Motor neuron (in vitro differentiated cells): Measurements from ENCODE around the gene LCA5. TPM values are rescaled to one million over a fixed set of nuclear protein-coding genes. Genes with fewer than 3 reads are reported as not detected.
"Not testable (repeated sequence)": the region's sequence is repeated elsewhere in the genome, so short reads cannot be mapped to it uniquely, and the experiment has no call there.

Experiments used
- ATAC-seq, 8 experiments: fragments of 200-7000 bp; cut with Tn5 transposase; replicated peaks in 6 of 8; 2 replicates each; pipeline ENCODE4 v1.8.0; 2021; ENCODE audit warnings: mild to moderate bottlenecking in 8 of 8, moderate library complexity in 8 of 8
- H3K27ac ChIP-seq, 2 donors: fragments of 250-450 bp; sonication (Bioruptor Pico); 2 replicates each; pipeline ENCODE4 v1.9.0; 2021; ENCODE audit warnings: antibody characterized with exemption in 2 of 2, mild to moderate bottlenecking in 2 of 2, moderate library complexity in 1 of 2
- H3K4me1 ChIP-seq, 2 donors: fragments of 250-450 bp; sonication (Bioruptor Pico); replicated peaks in 1 of 2; 2 replicates each; pipeline ENCODE4 v1.6.1; 2021; ENCODE audit warnings: antibody characterized with exemption in 2 of 2, mild to moderate bottlenecking in 2 of 2, moderate library complexity in 1 of 2
- H3K4me3 ChIP-seq, 5 donors: fragments of 250-450 bp; sonication (Bioruptor Pico); 2 replicates each; pipeline ENCODE4 v1.9.0; 2021; ENCODE audit warnings: antibody characterized with exemption in 5 of 5, mild to moderate bottlenecking in 5 of 5, moderate library complexity in 4 of 5
- WGBS, 10 experiments: fragments of 450-650 bp; shearing (Covaris generic); methylation state at CpG; one replicate each; pipeline ENCODE4 v1.0.0; 2022; 5-methylcytosine and 5-hydroxymethylcytosine counted together
- in situ Hi-C, 9 experiments: fragments of 400-800 bp; cut with MboI; loops; one replicate each; pipeline ENCODE4 v1.15.0; 2021; ENCODE audit warnings: low sequenced_read_pairs in 9 of 9, low pct_unique_long_range_greater_than_20kb in 2 of 9; ENCODE audit not compliant: unreplicated experiment in 9 of 9
- total RNA-seq, 8 experiments: library from RNA; unstranded; fragments of 300-600 nt; gene quantifications; 2 replicates each; pipeline versions ENCODE4 v1.2.3 to v1.2.4, GENCODE V29; 2022

The LCA5 gene
- total RNA-seq, 8 experiments from 2014 or later = 3.8 to 24.0 (median 9.7) TPM

DNA sequence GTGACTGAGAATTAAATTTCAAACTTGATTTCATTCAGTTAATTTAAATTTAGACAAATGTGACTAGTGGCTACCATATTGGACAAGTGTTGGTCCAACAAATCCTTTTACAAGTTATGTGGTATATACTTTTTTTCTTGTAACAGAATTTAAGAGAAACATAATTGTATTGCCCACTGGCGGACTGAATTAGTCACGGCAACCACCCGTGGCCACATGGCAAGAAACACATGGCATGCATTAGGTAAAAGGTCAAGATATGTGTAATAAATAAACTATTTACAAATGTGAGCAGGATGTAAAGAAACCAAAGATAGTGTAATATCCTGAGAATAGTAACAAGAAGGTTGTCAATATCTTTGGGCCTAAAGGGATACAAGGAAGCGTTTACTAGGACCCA is 91.2 kb downstream of the LCA5 start:
- WGBS, 10 experiments = 42 to 100% (median 80%) methylated on average over 3 to 4 of the region's 4 CpGs; no CpG with 5 or more reads in 2 of the 10 experiments
- no peaks in the 10 kb centered on the region for H3K4me1 ChIP-seq
- no peak for ATAC-seq
- in situ Hi-C loops = no loop called here
- H3K4me3 ChIP-seq = no peak overlapping the region
- H3K27ac ChIP-seq = no peak overlapping the region

DNA sequence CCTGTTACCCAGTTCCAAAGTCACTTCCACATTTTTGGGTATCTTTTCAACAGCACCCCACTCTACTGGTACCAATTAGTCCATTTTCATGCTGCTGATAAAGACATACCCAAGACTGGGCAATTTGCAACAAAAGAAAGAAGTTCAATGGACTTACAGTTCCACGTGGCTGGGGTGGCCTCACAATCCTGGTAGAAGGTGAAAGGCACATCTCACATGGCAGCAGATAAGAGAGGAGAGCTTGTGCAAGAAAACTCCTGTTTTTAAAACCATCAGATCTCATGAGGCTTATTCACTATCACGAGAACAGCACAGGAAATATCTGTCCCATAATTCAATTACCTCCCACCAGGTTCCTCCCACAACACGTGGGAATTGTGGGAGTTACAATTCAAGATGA is 93.4 kb downstream of the LCA5 start:
- ATAC-seq, H3K4me3 ChIP-seq, H3K27ac ChIP-seq, H3K4me1 ChIP-seq, in situ Hi-C loops: not testable (repeated sequence)
- 33 to 100% (median 43%) methylated on average over 1 to 2 of the region's 3 CpGs; no CpG with 5 or more reads in 5 of the 10 experiments for WGBS, 10 experiments

DNA sequence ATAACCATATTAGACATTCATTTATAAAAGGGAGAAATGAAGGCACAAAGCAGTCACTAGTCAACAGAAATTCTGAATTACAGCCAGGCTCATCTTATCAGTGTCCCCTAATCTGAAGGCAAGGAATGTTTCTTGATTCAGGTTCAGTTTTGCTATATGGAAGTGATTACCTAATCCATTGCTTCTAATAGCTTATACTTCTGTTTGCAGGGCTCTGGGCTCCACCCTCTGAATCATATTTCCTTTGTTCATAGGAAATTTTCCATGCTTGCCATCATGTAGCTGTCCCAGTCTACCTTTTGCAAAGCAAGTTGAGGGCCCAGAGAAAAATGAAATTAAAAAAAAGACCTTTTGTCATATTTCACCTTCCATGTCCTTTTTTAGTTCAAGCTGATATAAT is 96.0 kb downstream of the LCA5 start:
- Histone ChIP-seq H3K4me1 (no peaks in the 10 kb centered on the region), H3K4me3 (no peak overlapping the region), H3K27ac (no peak overlapping the region)
- peak in 3 of 8 experiments; percentile 7 to 21 (median 20) for ATAC-seq
- in situ Hi-C loops = no loop called here

DNA sequence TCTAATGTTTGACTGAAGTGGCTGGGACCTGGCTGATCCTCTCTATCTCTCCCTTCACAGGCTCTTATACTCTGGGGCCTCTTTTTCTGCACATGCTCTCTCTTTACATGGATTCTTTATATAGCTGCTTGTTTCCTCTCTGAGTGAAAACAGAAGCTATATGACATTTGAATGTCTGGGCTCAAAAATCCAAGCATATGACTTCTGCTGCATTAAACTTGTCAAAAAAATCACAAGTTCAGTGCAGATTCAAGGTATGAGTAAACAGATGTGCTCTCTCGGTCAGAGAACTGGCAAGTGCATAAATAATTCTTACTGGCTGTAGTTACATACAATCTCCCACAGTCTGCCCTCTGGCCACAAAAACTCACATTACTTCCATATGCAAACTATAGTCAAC is 96.6 kb downstream of the LCA5 start:
- WGBS, 10 experiments = 0 to 83% (median 0%) methylated on average over 1 of the region's 1 CpG; no CpG with 5 or more reads in 5 of the 10 experiments
- Histone ChIP-seq H3K4me1 (no peaks in the 10 kb centered on the region), H3K27ac (no peak overlapping the region), H3K4me3 (no peak overlapping the region)
- peak in 4 of 8 experiments; percentile 21 to 90 (median 64) for ATAC-seq
- in situ Hi-C loops = no loop called here

DNA sequence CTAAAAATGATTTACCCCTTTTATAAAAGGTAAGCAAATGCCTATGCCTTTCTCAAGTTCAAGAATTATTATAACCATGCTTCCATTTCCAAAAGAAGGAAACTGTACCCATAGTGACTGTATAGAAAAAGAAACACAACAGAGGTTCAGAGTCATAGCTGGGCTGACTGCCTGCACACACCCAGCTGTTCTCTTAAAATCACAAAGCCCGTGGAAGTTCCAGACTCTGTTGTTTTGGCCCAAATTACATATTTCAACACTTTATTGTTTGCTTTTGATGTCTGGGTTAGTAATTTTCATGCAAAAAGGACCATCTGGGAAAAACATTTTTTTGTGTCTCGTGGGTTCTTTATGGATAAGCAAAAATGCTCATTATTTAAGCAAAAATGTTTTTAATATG is 99.2 kb downstream of the LCA5 start:
- no peaks in the 10 kb centered on the region for H3K4me1 ChIP-seq
- no peak overlapping the region for H3K27ac ChIP-seq
- ATAC-seq = peak in 3 of 8 experiments; percentile 69 to 78 (median 70)
- whole genome bisulfite sequencing, 10 experiments = 0 to 83% (median 64%) methylated on average over 1 to 2 of the region's 2 CpGs
- H3K4me3 ChIP-seq = no peak overlapping the region
- in situ Hi-C loops = no loop called here

DNA sequence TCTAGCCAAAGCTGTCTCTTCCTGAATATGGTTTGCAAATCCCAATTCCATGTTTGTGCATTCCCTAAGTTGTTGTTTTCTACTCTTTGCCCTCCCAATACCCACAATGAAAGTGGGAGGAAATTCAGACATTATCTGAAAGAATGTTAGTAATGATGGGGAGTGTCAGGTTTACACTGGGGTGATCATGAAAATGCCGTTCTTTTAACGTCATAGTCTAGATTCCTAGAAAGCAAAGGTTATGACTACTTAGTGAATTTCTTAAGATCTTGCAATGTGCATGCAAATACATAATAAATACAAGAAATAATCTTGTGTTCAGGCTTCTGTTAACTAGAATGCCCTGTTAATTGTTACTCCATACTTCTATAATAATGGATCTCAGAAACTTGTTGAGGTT is 101.0 kb downstream of the LCA5 start:
- in situ Hi-C loops = no loop called here
- Histone ChIP-seq H3K4me1 (peaks cover 2 to 7% of the 10 kb centered on the region in 2 donors), H3K4me3 (no peak overlapping the region), H3K27ac (no peak overlapping the region)
- ATAC-seq = peak in 2 of 8 experiments; percentile 40 to 50
- 0 to 100% (median 93%) methylated on average over 1 to 2 of the region's 2 CpGs; no CpG with 5 or more reads in 1 of the 10 experiments for WGBS, 10 experiments

DNA sequence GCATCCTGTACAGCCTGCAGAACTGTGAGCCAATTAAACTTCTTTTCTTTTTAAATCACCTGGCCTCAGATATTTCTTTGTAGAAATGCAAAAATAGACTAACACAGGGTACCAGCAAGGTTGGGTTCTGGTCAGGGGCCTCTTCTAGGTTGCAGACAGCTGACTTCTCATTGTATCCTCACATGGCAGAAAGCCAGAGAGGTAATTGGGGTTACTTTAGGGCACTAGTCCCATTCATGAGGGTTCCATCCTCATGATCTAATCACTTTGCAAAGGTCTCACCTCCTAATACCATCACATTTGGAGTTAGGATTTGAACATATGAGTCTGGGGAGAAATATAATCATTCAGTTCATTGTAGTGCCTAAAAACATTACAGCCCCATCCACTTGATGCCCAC is 101.5 kb downstream of the LCA5 start:
- no peak for ATAC-seq
- Histone ChIP-seq H3K27ac (no peak overlapping the region), H3K4me1 (peaks cover 2 to 7% of the 10 kb centered on the region in 2 donors), H3K4me3 (no peak overlapping the region)
- in situ Hi-C loops = no loop called here

Other genes with a start within 250 kb of the LCA5 start
- gene SH3BGRL2, start 93.9 kb upstream of the LCA5 start, total RNA-seq = 10 to 100 TPM in 5 of 8 experiments, 1 to 10 TPM in 3; 4.1 to 44.6 (median 17.8) TPM